Natural killer cell (primary cell): ENCODE results near the gene TMEM161B. TPM values are rescaled to one million over a fixed set of nuclear protein-coding genes. Genes with fewer than 3 reads are reported as not detected.

Experiments used
- ATAC-seq, 3 donors: fragments of 150-1000 bp in 2 of 3; fragments of 200-7000 bp in 1 of 3; cut with Tn5 transposase; 1 replicate in 1 of 3; 2 replicates in 2 of 3; pipeline ENCODE4 v1.10.0; 2021; ENCODE audit warnings: mild to moderate bottlenecking in 2 of 3, moderate library complexity in 2 of 3
- DNase-seq, 2 donors: peaks; one replicate each; pipeline versions ENCODE4 v3.0.0 to v3.0.0-alpha.2; 2013 to 2021; ENCODE audit warnings: mixed read lengths in 1 of 2
- H3K27ac ChIP-seq: one replicate; pipeline ENCODE4 v1.5.1; 2013; ENCODE audit warnings: mild to moderate bottlenecking, low read length
- H3K27me3 ChIP-seq: one replicate; pipeline ENCODE4 v1.6.1; 2013; ENCODE audit warnings: low read length; ENCODE audit not compliant: control insufficient read depth, insufficient read depth
- H3K36me3 ChIP-seq: one replicate; pipeline ENCODE4 v1.6.1; 2013; ENCODE audit warnings: low read length; ENCODE audit not compliant: control insufficient read depth, insufficient read depth
- H3K4me1 ChIP-seq: one replicate; pipeline ENCODE4 v1.6.1; 2013; ENCODE audit warnings: low read length; ENCODE audit not compliant: control insufficient read depth, insufficient read depth
- H3K4me3 ChIP-seq: one replicate; pipeline ENCODE4 v1.5.1; 2013; ENCODE audit warnings: low read length
- H3K9me3 ChIP-seq: one replicate; pipeline ENCODE4 v1.6.1; 2013; ENCODE audit warnings: low read length; ENCODE audit not compliant: control insufficient read depth, insufficient read depth
- H3K27ac Mint-ChIP-seq, 2 donors: one replicate each; pipeline ENCODE4 v1.8.0; 2022; ENCODE audit warnings: mild to moderate bottlenecking in 2 of 2, mixed read lengths in 2 of 2, moderate library complexity in 1 of 2
- H3K27me3 Mint-ChIP-seq, 2 donors: one replicate each; pipeline ENCODE4 v1.8.0; 2022; ENCODE audit warnings: low read depth in 2 of 2, mixed read lengths in 2 of 2
- H3K36me3 Mint-ChIP-seq: one replicate; pipeline ENCODE4 v1.8.0; 2022; ENCODE audit warnings: mixed read lengths
- H3K4me1 Mint-ChIP-seq, 2 donors: one replicate each; pipeline ENCODE4 v1.8.0; 2022; ENCODE audit warnings: mixed read lengths in 2 of 2
- H3K4me3 Mint-ChIP-seq: one replicate; pipeline ENCODE4 v1.8.0; 2022; ENCODE audit warnings: mild to moderate bottlenecking, moderate library complexity, mixed read lengths
- H3K9me3 Mint-ChIP-seq, 2 donors: one replicate each; pipeline ENCODE4 v1.8.0; 2022; ENCODE audit warnings: mixed read lengths in 2 of 2
- WGBS: methylation state at CpG from one replicate; pipeline ENCODE4 v1.1.7; 2013; ENCODE audit warnings: missing lambda C conversion rate; ENCODE audit not compliant: insufficient coverage; 5-methylcytosine and 5-hydroxymethylcytosine counted together
- intact Hi-C: fragments of 100-400 bp; cut with micrococcal nuclease; formaldehyde crosslinking; loops from one replicate; pipeline ENCODE4 v1.14.2; 2022
- total RNA-seq, 4 donors: library from RNA; stranded (reverse); fragments of 120-200 nt in 1 of 4; gene quantifications; one replicate each; pipeline versions ENCODE4 v1.2.3 to v1.2.4, GENCODE V29; 2013 to 2022
- TF ChIP-seq, protein P1 (sequence below): fragments of 200-600 bp; IDR thresholded peaks from one replicate; pipeline ENCODE4 v1.8.0; 2022; ENCODE audit warnings: antibody characterized with exemption

Gene TMEM161B
- total RNA-seq, 3 donors from 2014 or later (not counting 1 experiment from before 2014, with no cell fraction given), result 29.8 to 33.9 (median 33.2) TPM

- Histone ChIP-seq H3K4me1 (peaks cover 7% of the 10 kb centered on the region), H3K4me3 (peak overlapping the region; percentile 1), H3K27me3 (no peaks in the 10 kb centered on the region), H3K9me3 (no peaks in the 10 kb centered on the region), H3K27ac (peak overlapping the region; percentile 78), H3K36me3 (peaks cover 27% of the 10 kb centered on the region)
- Mint-ChIP-seq H3K4me1 (peaks cover 14% of the 10 kb centered on the region in 2 donors), H3K27me3 (no peaks in the 10 kb centered on the region), H3K27ac (peak overlapping the region; percentile 85 to 90), H3K9me3 (no peaks in the 10 kb centered on the region), H3K36me3 (peaks cover 11% of the 10 kb centered on the region), H3K4me3 (peak overlapping the region; percentile 83)
- TF ChIP-seq, protein P1, sequence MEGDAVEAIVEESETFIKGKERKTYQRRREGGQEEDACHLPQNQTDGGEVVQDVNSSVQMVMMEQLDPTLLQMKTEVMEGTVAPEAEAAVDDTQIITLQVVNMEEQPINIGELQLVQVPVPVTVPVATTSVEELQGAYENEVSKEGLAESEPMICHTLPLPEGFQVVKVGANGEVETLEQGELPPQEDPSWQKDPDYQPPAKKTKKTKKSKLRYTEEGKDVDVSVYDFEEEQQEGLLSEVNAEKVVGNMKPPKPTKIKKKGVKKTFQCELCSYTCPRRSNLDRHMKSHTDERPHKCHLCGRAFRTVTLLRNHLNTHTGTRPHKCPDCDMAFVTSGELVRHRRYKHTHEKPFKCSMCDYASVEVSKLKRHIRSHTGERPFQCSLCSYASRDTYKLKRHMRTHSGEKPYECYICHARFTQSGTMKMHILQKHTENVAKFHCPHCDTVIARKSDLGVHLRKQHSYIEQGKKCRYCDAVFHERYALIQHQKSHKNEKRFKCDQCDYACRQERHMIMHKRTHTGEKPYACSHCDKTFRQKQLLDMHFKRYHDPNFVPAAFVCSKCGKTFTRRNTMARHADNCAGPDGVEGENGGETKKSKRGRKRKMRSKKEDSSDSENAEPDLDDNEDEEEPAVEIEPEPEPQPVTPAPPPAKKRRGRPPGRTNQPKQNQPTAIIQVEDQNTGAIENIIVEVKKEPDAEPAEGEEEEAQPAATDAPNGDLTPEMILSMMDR, result no peak
- ATAC-seq, result peak; percentile 92 to 95 (median 94)
- 36% methylated on average over 3 of the region's 5 CpGs for WGBS
- intact Hi-C loops, result loop anchor here (1.0 kb wide), 4 partner anchors 47 to 298 kb away; no protein-coding TSS in a partner anchor
- peak; percentile 51 to 80 for DNase-seq
Measured at GRCh38 chr5:88203981-88204750, 64.5 kb downstream of the TMEM161B start.

GRCh38 chr5:88195636-88196035, 73.0 kb downstream of the TMEM161B start:
- DNase-seq, result no peak
- Histone ChIP-seq H3K4me1 (no peaks in the 10 kb centered on the region), H3K9me3 (no peaks in the 10 kb centered on the region), H3K27ac (no peak overlapping the region), H3K27me3 (no peaks in the 10 kb centered on the region), H3K36me3 (peaks cover 35% of the 10 kb centered on the region), H3K4me3 (no peak overlapping the region)
- Mint-ChIP-seq H3K4me1 (peaks cover 4% of the 10 kb centered on the region in 2 donors), H3K27me3 (no peaks in the 10 kb centered on the region), H3K27ac (no peak overlapping the region), H3K36me3 (peaks cover 44% of the 10 kb centered on the region), H3K9me3 (no peaks in the 10 kb centered on the region), H3K4me3 (no peak overlapping the region)
- TF ChIP-seq, protein P1, result no peak
- ATAC-seq, result no peak
- intact Hi-C loops, result no loop called here

- H3K27ac Mint-ChIP-seq, result no peak overlapping the region
- ATAC-seq, result no peak
- Histone ChIP-seq H3K27me3 (no peaks in the 10 kb centered on the region), H3K9me3 (peaks cover 14% of the 10 kb centered on the region), H3K4me3 (no peak overlapping the region), H3K4me1 (no peaks in the 10 kb centered on the region), H3K27ac (no peak overlapping the region), H3K36me3 (peaks cover 23% of the 10 kb centered on the region)
- 90% methylated on average over 3 of the region's 3 CpGs for WGBS
- peaks cover 0 to 3% of the 10 kb centered on the region in 2 donors for H3K9me3 Mint-ChIP-seq
- no peak for DNase-seq
- intact Hi-C loops, result no loop called here
- peaks cover under 1 to 2% of the 10 kb centered on the region in 2 donors for H3K4me1 Mint-ChIP-seq
- peaks cover 39% of the 10 kb centered on the region for H3K36me3 Mint-ChIP-seq
- no peak overlapping the region for H3K4me3 Mint-ChIP-seq
- H3K27me3 Mint-ChIP-seq, result no peaks in the 10 kb centered on the region
- TF ChIP-seq, protein P1, result no peak
Measured at GRCh38 chr5:88193896-88194295, 74.7 kb downstream of the TMEM161B start.
